ENCODE results near the gene SPRED3. TPM values are rescaled to one million over a fixed set of nuclear protein-coding genes. Genes with fewer than 3 reads are reported as not detected.

The SPRED3 gene
- total and polyA plus RNA-seq, 2 donors (not counting 1 experiment from before 2014, with no cell fraction given) = 1.1 to 1.7 TPM

DNA sequence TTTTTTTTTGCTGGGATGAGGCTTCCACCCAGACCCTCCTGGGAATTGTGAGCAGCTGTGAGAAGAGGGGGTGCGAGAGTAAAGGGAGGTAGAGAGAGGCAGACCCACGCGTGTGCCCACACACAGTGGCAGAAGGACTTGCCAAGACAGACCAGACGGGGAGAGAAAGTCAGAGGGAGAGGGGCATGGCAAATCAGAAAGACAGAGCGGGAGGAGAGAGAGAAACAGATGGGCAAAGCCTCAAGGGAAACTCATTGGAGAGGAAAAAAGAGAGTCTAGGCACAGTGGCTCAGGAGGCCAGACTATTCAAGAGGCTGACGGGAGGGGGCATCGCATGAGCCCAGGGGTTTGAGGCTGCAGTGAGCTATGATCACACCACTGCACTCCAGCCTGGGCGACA is 35.9 kb upstream of the SPRED3 start:
- TF ChIP-seq CTCF (IDR thresholded peaks at IDR 0.05) (no peak), EZH2 (IDR thresholded peaks at IDR 0.05; ENCODE audit: borderline replicate concordance, insufficient read depth, low read depth, low read length, poor library complexity, severe bottlenecking) (no peak)
- intact Hi-C loops (cut with micrococcal nuclease) = no loop called here
- ChIA-PET CTCF (interaction anchor here (0.6 kb wide), 1 partner anchor 26 kb away, joined by 3 read pairs; no protein-coding TSS in a partner anchor), POLR2A (no interaction called here)
- Mint-ChIP-seq H3K27me3 (peaks cover 7% of the 10 kb centered on the region), H3K27ac (no peak overlapping the region), H3K9me3 (ENCODE audit: insufficient read depth) (no peaks in the 10 kb centered on the region), H3K4me1 (no peaks in the 10 kb centered on the region), H3K4me3 (no peak overlapping the region)
- 70% methylated on average over 4 of the region's 8 CpGs for WGBS (ENCODE audit: insufficient coverage)
- Histone ChIP-seq H3K9me3 (ENCODE audit: control extremely low read depth in 1 of 3, control insufficient read depth in 2 of 3, insufficient read depth in 1 of 3, low read length in 2 of 3) (no peaks in the 10 kb centered on the region), H2AFZ (ENCODE audit: insufficient read depth, low read depth, low read length, poor library complexity, severe bottlenecking) (no peak overlapping the region), H3K9ac (ENCODE audit: low read length) (no peak overlapping the region), H4K20me1 (ENCODE audit: control insufficient read depth, insufficient read depth, low read length, poor library complexity, severe bottlenecking) (no peaks in the 10 kb centered on the region), H3K27ac (ENCODE audit: low read length in 2 of 2) (no peak overlapping the region), H3K4me2 (replicated peaks; ENCODE audit: low read depth, low read length, poor library complexity, severe bottlenecking) (no peak overlapping the region), H3K27me3 (replicated peaks in 1 of 4; ENCODE audit: control extremely low read depth in 1 of 4, control insufficient read depth in 3 of 4, insufficient read depth in 4 of 4, low read length in 3 of 4) (no peaks in the 10 kb centered on the region), H3K4me3 (ENCODE audit: control extremely low read depth in 1 of 5, extremely low read depth in 1 of 5, insufficient read depth in 1 of 5, low read depth in 2 of 5, low read length in 4 of 5) (no peak overlapping the region), H3K79me2 (ENCODE audit: control insufficient read depth, insufficient read depth, low read length) (no peaks in the 10 kb centered on the region), H3K36me3 (replicated peaks in 1 of 2; ENCODE audit: control extremely low read depth in 1 of 2, control insufficient read depth in 1 of 2, extremely low read depth in 1 of 2, insufficient read depth in 2 of 2, low read length in 1 of 2) (no peaks in the 10 kb centered on the region), H3K4me1 (ENCODE audit: control insufficient read depth in 2 of 2, insufficient read depth in 2 of 2, low read length in 2 of 2) (no peaks in the 10 kb centered on the region)
- ATAC-seq (ENCODE audit: low read depth) = no peak
- DNase-seq = no peak

GRCh38 chr19:38355728-38356725 is 32.5 kb upstream of the SPRED3 start:
- ChIA-PET POLR2A (no interaction called here), CTCF (no interaction called here)
- Histone ChIP-seq H3K36me3 (replicated peaks in 1 of 2; ENCODE audit: control extremely low read depth in 1 of 2, control insufficient read depth in 1 of 2, extremely low read depth in 1 of 2, insufficient read depth in 2 of 2, low read length in 1 of 2) (no peaks in the 10 kb centered on the region), H3K27me3 (replicated peaks in 1 of 4; ENCODE audit: control extremely low read depth in 1 of 4, control insufficient read depth in 3 of 4, insufficient read depth in 4 of 4, low read length in 3 of 4) (peaks cover 0 to 6% (median 1%) of the 10 kb centered on the region in 4 experiments), H3K9ac (ENCODE audit: low read length) (no peak overlapping the region), H3K79me2 (ENCODE audit: control insufficient read depth, insufficient read depth, low read length) (no peaks in the 10 kb centered on the region), H2AFZ (ENCODE audit: insufficient read depth, low read depth, low read length, poor library complexity, severe bottlenecking) (no peak overlapping the region), H4K20me1 (ENCODE audit: control insufficient read depth, insufficient read depth, low read length, poor library complexity, severe bottlenecking) (no peaks in the 10 kb centered on the region), H3K9me3 (ENCODE audit: control extremely low read depth in 1 of 3, control insufficient read depth in 2 of 3, insufficient read depth in 1 of 3, low read length in 2 of 3) (peaks cover 0 to 2% (median 0%) of the 10 kb centered on the region in 3 donors), H3K27ac (ENCODE audit: low read length in 2 of 2) (no peak overlapping the region), H3K4me2 (replicated peaks; ENCODE audit: low read depth, low read length, poor library complexity, severe bottlenecking) (no peak overlapping the region), H3K4me1 (ENCODE audit: control insufficient read depth in 2 of 2, insufficient read depth in 2 of 2, low read length in 2 of 2) (no peaks in the 10 kb centered on the region), H3K4me3 (ENCODE audit: control extremely low read depth in 1 of 5, extremely low read depth in 1 of 5, insufficient read depth in 1 of 5, low read depth in 2 of 5, low read length in 4 of 5) (no peak overlapping the region)
- Mint-ChIP-seq H3K27me3 (peaks cover 11% of the 10 kb centered on the region), H3K4me1 (peaks cover 5% of the 10 kb centered on the region), H3K4me3 (no peak overlapping the region), H3K27ac (no peak overlapping the region), H3K9me3 (ENCODE audit: insufficient read depth) (no peaks in the 10 kb centered on the region)
- intact Hi-C loops (cut with micrococcal nuclease) = no loop called here
- DNase-seq (no peak), ATAC-seq (ENCODE audit: low read depth) (no peak)
- no peak for TF ChIP-seq EZH2 (IDR thresholded peaks at IDR 0.05; ENCODE audit: borderline replicate concordance, insufficient read depth, low read depth, low read length, poor library complexity, severe bottlenecking)
- no peak for TF ChIP-seq CTCF (IDR thresholded peaks at IDR 0.05)
- 89% methylated on average over 10 of the region's 16 CpGs for WGBS (ENCODE audit: insufficient coverage)

All from B cell (primary cell).